Small intestine (tissue), 7 donors: ENCODE data around the gene SCAP. TPM values are rescaled to one million over a fixed set of nuclear protein-coding genes. Genes with fewer than 3 reads are reported as not detected.

ENCODE experiments used
- DNase-seq, 2 donors: peaks; one replicate each; pipeline versions ENCODE4 v3.0.0 to v3.0.0-alpha.2; 2013
- FAIRE-seq: peaks from 2 replicates; lab custom pipeline; 2012; peaks lifted over from hg19 to GRCh38; lab: Jason Lieb, UNC
- H3K27ac ChIP-seq, 3 donors: one replicate each; pipeline ENCODE4 v1.5.1; 2013; ENCODE audit warnings: low read length in 2 of 3, mild to moderate bottlenecking in 2 of 3, control low read depth in 1 of 3, inconsistent platforms in 1 of 3, low read depth in 1 of 3, moderate library complexity in 1 of 3
- H3K27me3 ChIP-seq, 3 donors: one replicate each; pipeline ENCODE4 v1.6.1; 2013; ENCODE audit warnings: low read length in 3 of 3, inconsistent platforms in 1 of 3; ENCODE audit not compliant: control insufficient read depth in 3 of 3, insufficient read depth in 3 of 3
- H3K36me3 ChIP-seq, 3 donors: one replicate each; pipeline ENCODE4 v1.6.1; 2013; ENCODE audit warnings: low read length in 3 of 3, inconsistent platforms in 1 of 3, low read depth in 1 of 3, mild to moderate bottlenecking in 1 of 3, moderate library complexity in 1 of 3; ENCODE audit not compliant: control insufficient read depth in 3 of 3, insufficient read depth in 2 of 3
- H3K4me1 ChIP-seq, 3 donors: one replicate each; pipeline ENCODE4 v1.6.1; 2013; ENCODE audit warnings: low read length in 2 of 3, inconsistent platforms in 1 of 3, low read depth in 1 of 3, mild to moderate bottlenecking in 1 of 3, moderate library complexity in 1 of 3; ENCODE audit not compliant: control insufficient read depth in 3 of 3, insufficient read depth in 2 of 3
- H3K4me3 ChIP-seq, 3 donors: one replicate each; pipeline ENCODE4 v1.5.1; 2013; ENCODE audit warnings: low read length in 3 of 3, control low read depth in 1 of 3, inconsistent platforms in 1 of 3, low read depth in 1 of 3, mild to moderate bottlenecking in 1 of 3, moderate library complexity in 1 of 3
- H3K9me3 ChIP-seq, 2 donors: one replicate each; pipeline ENCODE4 v1.6.1; 2013; ENCODE audit warnings: low read depth in 1 of 2, low read length in 1 of 2; ENCODE audit not compliant: control insufficient read depth in 2 of 2, insufficient read depth in 1 of 2
- WGBS, 3 donors: extraction: QIAGEN DNeasy Blood & Tissue Kit; methylation state at CpG; one replicate each; pipeline ENCODE4 v1.1.7; 2013; 5-methylcytosine and 5-hydroxymethylcytosine counted together
- polyA plus RNA-seq, 4 donors: library from polyadenylated mRNA; stranded (reverse) in 3 of 4; unstranded in 1 of 4; fragments of 200-250 nt in 3 of 4; fragments of 120-200 nt in 1 of 4; gene quantifications; one replicate each; pipeline versions ENCODE4 v1.2.1 to v1.2.3, GENCODE V29; 2013
- donor health status: healthy with polysubstance abuse.
- donor health status: control.
- donor health status: control.
- donor health status: Bipolar disorder and iron deficiency.
- donor health status: healthy.

SCAP gene
- polyA plus RNA-seq, 4 donors, result 43.8 to 71.7 (median 55.6) TPM

- Histone ChIP-seq H3K9me3 (peaks cover 0 to 12% of the 10 kb centered on the region in 2 donors), H3K27ac (no peak overlapping the region), H3K4me1 (no peaks in the 10 kb centered on the region), H3K4me3 (no peak overlapping the region), H3K36me3 (peaks cover 0 to 9% (median 3%) of the 10 kb centered on the region in 3 donors), H3K27me3 (no peaks in the 10 kb centered on the region)
- no peak for FAIRE-seq
- DNase-seq, result no peak
Measured at GRCh38 chr3:47456984-47457383, 18.8 kb downstream of the SCAP start.

- peak overlapping the region in 1 of 3 donors; percentile 54 for H3K27ac ChIP-seq
- DNase-seq (no peak), FAIRE-seq (no peak)
- H3K9me3 ChIP-seq, result peaks cover 0 to 12% of the 10 kb centered on the region in 2 donors
- peaks cover 0 to 8% (median 3%) of the 10 kb centered on the region in 3 donors for H3K36me3 ChIP-seq
- H3K4me1 ChIP-seq, result no peaks in the 10 kb centered on the region
- H3K27me3 ChIP-seq, result no peaks in the 10 kb centered on the region
- H3K4me3 ChIP-seq, result no peak overlapping the region
- 73% methylated on average over 3 of the region's 3 CpGs for WGBS, 3 donors
Measured at GRCh38 chr3:47455806-47456452, 19.8 kb downstream of the SCAP start.

GRCh38 chr3:47452453-47453215, 23.1 kb downstream of the SCAP start:
- peaks cover 0 to 3% (median 0%) of the 10 kb centered on the region in 3 donors for H3K4me1 ChIP-seq
- H3K27ac ChIP-seq, result peak overlapping the region in 1 of 3 donors; percentile 24
- H3K36me3 ChIP-seq, result peaks cover 0 to under 1% (median 0%) of the 10 kb centered on the region in 3 donors
- no peak overlapping the region for H3K4me3 ChIP-seq
- DNase-seq (no peak), FAIRE-seq (no peak)
- peaks cover 0 to 2% of the 10 kb centered on the region in 2 donors for H3K9me3 ChIP-seq
- 94 to 97% (median 95%) methylated on average over 4 of the region's 4 CpGs for WGBS, 3 donors
- no peaks in the 10 kb centered on the region for H3K27me3 ChIP-seq

GRCh38 chr3:47444103-47444502, 31.6 kb downstream of the SCAP start:
- 84 to 91% (median 88%) methylated on average over 5 of the region's 5 CpGs for WGBS, 3 donors

GRCh38 chr3:47443611-47443995, 32.1 kb downstream of the SCAP start:
- 12 to 45% (median 34%) methylated on average over 5 of the region's 5 CpGs for WGBS, 3 donors
- FAIRE-seq (no peak), DNase-seq (peak; percentile 84 to 89)
- Histone ChIP-seq H3K4me1 (peaks cover 0 to 33% (median 8%) of the 10 kb centered on the region in 3 donors), H3K9me3 (peaks cover 0 to 2% of the 10 kb centered on the region in 2 donors), H3K36me3 (peaks cover 0 to 30% (median 9%) of the 10 kb centered on the region in 3 donors), H3K4me3 (no peak overlapping the region), H3K27ac (peak overlapping the region; percentile 90 to 96 (median 91)), H3K27me3 (no peaks in the 10 kb centered on the region)

More at GRCh38 chr3:47444103-47444502, 31.6 kb downstream of the SCAP start:
- Histone ChIP-seq H3K36me3 (peaks cover 0 to 27% (median 9%) of the 10 kb centered on the region in 3 donors), H3K9me3 (peaks cover 0 to 2% of the 10 kb centered on the region in 2 donors), H3K4me3 (no peak overlapping the region), H3K4me1 (peaks cover 2 to 33% (median 8%) of the 10 kb centered on the region in 3 donors), H3K27me3 (no peaks in the 10 kb centered on the region), H3K27ac (peak overlapping the region; percentile 46 to 96 (median 91))
- DNase-seq (no peak), FAIRE-seq (no peak)

GRCh38 chr3:47441796-47442551, 33.8 kb downstream of the SCAP start:
- Histone ChIP-seq H3K27ac (peak overlapping the region; percentile 84 to 96 (median 91)), H3K36me3 (peaks cover 0 to 33% (median 11%) of the 10 kb centered on the region in 3 donors), H3K4me3 (no peak overlapping the region), H3K9me3 (no peaks in the 10 kb centered on the region), H3K4me1 (peaks cover 0 to 33% (median 8%) of the 10 kb centered on the region in 3 donors), H3K27me3 (no peaks in the 10 kb centered on the region)
- WGBS, 3 donors, result 11 to 64% (median 46%) methylated on average over 4 of the region's 4 CpGs
- DNase-seq (peak; percentile 88 to 98), FAIRE-seq (no peak)

- Histone ChIP-seq H3K27ac (no peak overlapping the region), H3K9me3 (no peaks in the 10 kb centered on the region), H3K4me3 (no peak overlapping the region), H3K4me1 (peaks cover 0 to 39% (median 8%) of the 10 kb centered on the region in 3 donors), H3K36me3 (peaks cover 0 to 40% (median 11%) of the 10 kb centered on the region in 3 donors), H3K27me3 (no peaks in the 10 kb centered on the region)
- no peak for DNase-seq
- no peak for FAIRE-seq
Measured at GRCh38 chr3:47440131-47440530, 35.6 kb downstream of the SCAP start.

GRCh38 chr3:47436180-47436579, 39.6 kb downstream of the SCAP start:
- no peak for DNase-seq
- peaks cover 0 to 23% (median 7%) of the 10 kb centered on the region in 3 donors for H3K4me1 ChIP-seq
- 53 to 90% (median 64%) methylated on average over 5 of the region's 5 CpGs for WGBS, 3 donors
- no peaks in the 10 kb centered on the region for H3K9me3 ChIP-seq
- H3K36me3 ChIP-seq, result peaks cover 10 to 65% (median 28%) of the 10 kb centered on the region in 3 donors
- no peak overlapping the region for H3K27ac ChIP-seq
- no peak for FAIRE-seq
- H3K27me3 ChIP-seq, result no peaks in the 10 kb centered on the region
- no peak overlapping the region for H3K4me3 ChIP-seq
